ENCODE measurements around the gene KIR2DL3. TPM values are rescaled to one million over a fixed set of nuclear protein-coding genes. Genes with fewer than 3 reads are reported as not detected.
"Not testable (repeated sequence)": the region's sequence is repeated elsewhere in the genome, so short reads cannot be mapped to it uniquely, and the experiment has no call there.

The KIR2DL3 gene
- total and polyA plus RNA-seq, 2 of the 13 experiments (the other 11 are each of a cell fraction or from before 2014, with no cell fraction given), result not detected

DNA sequence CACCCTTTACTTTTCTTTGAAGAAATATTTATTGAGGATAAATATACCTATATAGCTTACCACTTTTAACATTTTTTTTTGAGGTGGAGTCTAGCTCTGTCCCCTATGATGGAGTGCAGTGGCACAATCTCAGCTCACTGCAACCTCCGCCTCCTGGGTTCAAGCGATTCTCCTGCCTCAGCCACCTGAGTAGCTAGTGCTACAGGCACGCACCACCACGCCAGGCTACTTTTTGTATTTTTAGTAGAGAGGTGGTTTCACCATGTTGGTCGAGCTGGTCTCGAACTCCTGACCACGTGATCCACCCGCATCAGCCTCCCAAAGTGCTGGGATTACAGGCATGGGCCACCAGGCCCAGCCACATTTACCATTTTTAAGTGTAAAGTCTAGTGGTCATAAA lies 37.5 kb downstream of the KIR2DL3 start:
- POLR2A ChIA-PET; FAIRE-seq; H3K27me3 ChIP-seq (ENCODE audit: control insufficient read depth in 1 of 2, insufficient read depth in 2 of 2, low read length in 2 of 2); H3K4me1 ChIP-seq (ENCODE audit: insufficient read depth, low read length); ATAC-seq; DNase-seq (ENCODE audit: low spot score); H3K27ac ChIP-seq (ENCODE audit: extremely low read length, insufficient read depth, low read length); H3K36me3 ChIP-seq (replicated peaks in 1 of 2; ENCODE audit: control insufficient read depth in 1 of 2, insufficient read depth in 2 of 2, low read length in 2 of 2); H2AFZ ChIP-seq (ENCODE audit: low read length); H3K4me3 ChIP-seq (replicated peaks in 1 of 3; ENCODE audit: insufficient read depth in 1 of 3, low read depth in 2 of 3, low read length in 3 of 3); in situ Hi-C loops (cut with HindIII; ENCODE audit: extremely low pct_ligation_motif_present, low pct_unique_long_range_greater_than_20kb); CTCF ChIA-PET (ENCODE audit: low intra/inter-chr PET ratio, low total read pairs); BruUV-seq (replicated peaks); H4K20me1 ChIP-seq (ENCODE audit: insufficient read depth, low read length); H3K79me2 ChIP-seq (ENCODE audit: insufficient read depth, low read length); H3K9me3 ChIP-seq (ENCODE audit: low read length); H3K9ac ChIP-seq (ENCODE audit: insufficient read depth, low read depth, low read length); H3K4me2 ChIP-seq (ENCODE audit: low read depth, low read length); intact Hi-C loops (cut with micrococcal nuclease; ENCODE audit: unreplicated experiment): not testable (repeated sequence)
- 19% methylated on average over 8 of the region's 8 CpGs for WGBS (ENCODE audit: low lambda C conversion rate)

DNA sequence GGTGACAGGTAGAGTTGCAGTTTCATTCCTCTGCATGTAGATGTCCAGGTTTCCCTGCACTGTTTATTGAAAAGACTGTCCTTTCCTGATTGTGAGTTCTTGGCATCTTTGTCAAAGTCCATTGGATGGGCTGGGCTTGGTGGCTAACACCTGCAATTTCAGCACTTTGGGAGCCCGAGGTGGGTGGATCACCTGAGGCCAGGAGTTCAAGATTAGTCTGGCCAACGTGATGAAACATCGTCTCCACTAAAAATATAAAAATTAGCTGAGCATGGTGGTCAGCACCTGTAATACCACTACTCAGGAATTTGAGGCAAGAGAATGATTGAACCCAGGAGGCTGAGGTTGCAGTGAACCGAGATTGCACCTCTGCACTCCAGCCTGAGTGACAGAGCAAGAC lies 39.5 kb downstream of the KIR2DL3 start:
- intact Hi-C loops (cut with micrococcal nuclease; ENCODE audit: unreplicated experiment); H3K4me1 ChIP-seq (ENCODE audit: insufficient read depth, low read length); H2AFZ ChIP-seq (ENCODE audit: low read length); H4K20me1 ChIP-seq (ENCODE audit: insufficient read depth, low read length); H3K36me3 ChIP-seq (replicated peaks in 1 of 2; ENCODE audit: control insufficient read depth in 1 of 2, insufficient read depth in 2 of 2, low read length in 2 of 2); H3K4me2 ChIP-seq (ENCODE audit: low read depth, low read length); H3K79me2 ChIP-seq (ENCODE audit: insufficient read depth, low read length); DNase-seq (ENCODE audit: low spot score); ATAC-seq; H3K27ac ChIP-seq (ENCODE audit: extremely low read length, insufficient read depth, low read length); CTCF ChIA-PET (ENCODE audit: low intra/inter-chr PET ratio, low total read pairs); BruUV-seq (replicated peaks); H3K4me3 ChIP-seq (replicated peaks in 1 of 3; ENCODE audit: insufficient read depth in 1 of 3, low read depth in 2 of 3, low read length in 3 of 3); in situ Hi-C loops (cut with HindIII; ENCODE audit: extremely low pct_ligation_motif_present, low pct_unique_long_range_greater_than_20kb); H3K9ac ChIP-seq (ENCODE audit: insufficient read depth, low read depth, low read length); POLR2A ChIA-PET; FAIRE-seq; H3K9me3 ChIP-seq (ENCODE audit: low read length): not testable (repeated sequence)
- H3K27me3 ChIP-seq (ENCODE audit: control insufficient read depth in 1 of 2, insufficient read depth in 2 of 2, low read length in 2 of 2), result peaks cover 0 to 12% of the 10 kb centered on the region in 2 experiments; a peak in 1 of 5 replicates
- 12% methylated on average over 4 of the region's 4 CpGs for WGBS (ENCODE audit: low lambda C conversion rate)

DNA sequence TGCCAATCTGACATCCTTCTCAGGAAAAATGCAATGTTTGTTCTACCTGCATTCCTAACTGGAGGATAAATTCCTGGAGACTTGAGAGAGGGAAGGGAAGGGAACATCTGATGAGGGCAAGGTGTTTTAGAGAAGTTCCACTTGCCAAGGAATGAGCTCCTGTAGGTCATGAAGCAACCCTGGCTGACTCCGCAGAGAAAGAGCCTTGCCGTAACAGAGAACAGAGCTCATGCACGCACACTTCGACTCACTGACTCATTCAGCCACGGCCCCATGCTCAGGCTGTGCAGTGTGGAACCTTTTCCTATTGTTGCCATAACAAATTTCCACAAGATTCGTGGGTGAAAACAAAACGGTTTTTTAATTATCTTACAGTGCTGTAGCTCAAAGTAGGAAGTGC lies 40.6 kb downstream of the KIR2DL3 start:
- intact Hi-C loops (cut with micrococcal nuclease; ENCODE audit: unreplicated experiment); POLR2A ChIA-PET; H3K27ac ChIP-seq (ENCODE audit: extremely low read length, insufficient read depth, low read length); CTCF ChIA-PET (ENCODE audit: low intra/inter-chr PET ratio, low total read pairs); H3K36me3 ChIP-seq (replicated peaks in 1 of 2; ENCODE audit: control insufficient read depth in 1 of 2, insufficient read depth in 2 of 2, low read length in 2 of 2); H4K20me1 ChIP-seq (ENCODE audit: insufficient read depth, low read length); H3K4me2 ChIP-seq (ENCODE audit: low read depth, low read length); DNase-seq (ENCODE audit: low spot score); H3K9me3 ChIP-seq (ENCODE audit: low read length); ATAC-seq; BruUV-seq (replicated peaks); H3K4me3 ChIP-seq (replicated peaks in 1 of 3; ENCODE audit: insufficient read depth in 1 of 3, low read depth in 2 of 3, low read length in 3 of 3); in situ Hi-C loops (cut with HindIII; ENCODE audit: extremely low pct_ligation_motif_present, low pct_unique_long_range_greater_than_20kb); H2AFZ ChIP-seq (ENCODE audit: low read length); FAIRE-seq; H3K79me2 ChIP-seq (ENCODE audit: insufficient read depth, low read length); H3K4me1 ChIP-seq (ENCODE audit: insufficient read depth, low read length); H3K9ac ChIP-seq (ENCODE audit: insufficient read depth, low read depth, low read length): not testable (repeated sequence)
- H3K27me3 ChIP-seq (ENCODE audit: control insufficient read depth in 1 of 2, insufficient read depth in 2 of 2, low read length in 2 of 2), result peaks cover 0 to 12% of the 10 kb centered on the region in 2 experiments; a peak in 1 of 5 replicates
- WGBS (ENCODE audit: low lambda C conversion rate), result 16% methylated on average over 7 of the region's 7 CpGs

DNA sequence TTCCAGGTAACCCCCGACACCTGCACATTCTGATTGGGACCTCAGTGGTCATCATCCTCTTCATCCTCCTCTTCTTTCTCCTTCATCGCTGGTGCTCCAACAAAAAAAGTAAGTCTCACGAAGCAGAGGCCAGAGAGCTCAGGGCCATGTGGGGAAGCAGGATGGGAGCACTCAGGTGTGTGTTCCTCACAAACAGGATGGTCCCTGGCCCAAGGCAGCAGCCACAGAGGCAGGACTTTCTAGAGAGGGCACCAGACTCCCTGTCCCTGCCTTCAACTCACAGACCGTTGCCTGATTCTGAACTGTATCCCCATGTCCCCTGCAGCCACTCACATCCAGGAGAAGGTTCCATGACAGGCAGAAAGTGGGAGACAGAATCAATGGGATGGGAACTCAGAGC lies 44.6 kb downstream of the KIR2DL3 start:
- H3K4me2 ChIP-seq (ENCODE audit: low read depth, low read length); H4K20me1 ChIP-seq (ENCODE audit: insufficient read depth, low read length); H3K36me3 ChIP-seq (replicated peaks in 1 of 2; ENCODE audit: control insufficient read depth in 1 of 2, insufficient read depth in 2 of 2, low read length in 2 of 2); CTCF ChIA-PET (ENCODE audit: low intra/inter-chr PET ratio, low total read pairs); intact Hi-C loops (cut with micrococcal nuclease; ENCODE audit: unreplicated experiment); POLR2A ChIA-PET; DNase-seq (ENCODE audit: low spot score); H3K4me1 ChIP-seq (ENCODE audit: insufficient read depth, low read length); H3K9me3 ChIP-seq (ENCODE audit: low read length); in situ Hi-C loops (cut with HindIII; ENCODE audit: extremely low pct_ligation_motif_present, low pct_unique_long_range_greater_than_20kb); ATAC-seq; H2AFZ ChIP-seq (ENCODE audit: low read length); H3K4me3 ChIP-seq (replicated peaks in 1 of 3; ENCODE audit: insufficient read depth in 1 of 3, low read depth in 2 of 3, low read length in 3 of 3); H3K79me2 ChIP-seq (ENCODE audit: insufficient read depth, low read length); FAIRE-seq; H3K9ac ChIP-seq (ENCODE audit: insufficient read depth, low read depth, low read length); BruUV-seq (replicated peaks); H3K27ac ChIP-seq (ENCODE audit: extremely low read length, insufficient read depth, low read length): not testable (repeated sequence)
- peaks cover 0 to 14% of the 10 kb centered on the region in 2 experiments; a peak in 1 of 5 replicates for H3K27me3 ChIP-seq (ENCODE audit: control insufficient read depth in 1 of 2, insufficient read depth in 2 of 2, low read length in 2 of 2)
- 0% methylated on average over 3 of the region's 4 CpGs for WGBS (ENCODE audit: low lambda C conversion rate)

Measured in HepG2 (cell line).